Hepatocyte (in vitro differentiated cells): ENCODE data around the gene SORBS2.

Experiments used
- CTCF ChIP-seq: fragments of 200-600 bp; sonication (generic); IDR thresholded peaks from 2 replicates; pipeline ENCODE4 v1.5.1; 2016; ENCODE audit warnings: antibody characterized with exemption, mild to moderate bottlenecking; ENCODE audit not compliant: poor library complexity
- EZH2 ChIP-seq: fragments of 200-600 bp; sonication (generic); IDR thresholded peaks from 2 replicates; pipeline ENCODE4 v1.6.1; 2016; ENCODE audit warnings: antibody characterized with exemption, mild to moderate bottlenecking, borderline replicate concordance
- EZH2phosphoT487 ChIP-seq: fragments of 200-600 bp; sonication (generic); IDR thresholded peaks from one replicate; pipeline ENCODE4 v1.6.1; 2018; ENCODE audit warnings: antibody characterized with exemption, mild to moderate bottlenecking, low read depth, moderate library complexity; ENCODE audit not compliant: unreplicated experiment, severe bottlenecking

- no peak for TF ChIP-seq CTCF
- TF ChIP-seq EZH2phosphoT487 = no peak
- no peak for TF ChIP-seq EZH2
Observed at GRCh38 chr4:185819144-185819543, 7.2 kb upstream of the SORBS2 start.
